GM19043 (cell line): Measurements from ENCODE around the gene EFNA5.
A peak's percentile ranks its signal among the peaks of the same experiment; 100 is the strongest.

Source experiments
- ATAC-seq: cut with Tn5 transposase; IDR thresholded peaks from one replicate; pipeline ENCODE4 v1.9.1; 2021; ENCODE audit warnings: low read depth; ENCODE audit not compliant: unreplicated experiment

EFNA5 gene

GRCh38 chr5:107408564-107408963, 262.2 kb downstream of the EFNA5 start:
- ATAC-seq: peak; percentile 54

DNA sequence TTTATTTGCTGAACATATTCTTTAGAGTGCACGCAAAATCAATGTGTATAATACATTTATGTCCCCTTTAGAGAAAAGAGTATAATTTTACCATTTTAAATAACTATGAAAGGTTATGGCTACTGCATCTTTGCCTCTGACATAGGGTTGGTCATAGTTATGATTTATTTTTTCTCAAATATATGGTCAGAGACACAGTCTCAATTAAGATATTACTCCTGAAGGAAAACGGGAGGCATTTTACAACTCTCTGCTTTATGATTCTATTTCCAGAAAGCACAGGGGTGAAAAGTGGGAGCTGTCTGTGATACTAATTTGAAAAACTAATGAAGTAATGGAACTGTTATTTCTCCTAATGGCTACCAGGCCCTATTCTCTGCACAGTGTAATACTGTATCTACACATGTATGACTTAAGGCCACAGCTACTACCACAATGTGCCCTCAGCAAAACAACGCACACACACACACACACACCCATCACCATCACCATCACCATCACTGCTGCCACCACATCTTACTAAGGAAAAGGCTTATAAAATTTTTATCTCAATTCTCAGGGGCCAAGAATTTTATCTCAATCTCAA, 262.9 kb downstream of the EFNA5 start:
- no peak for ATAC-seq

- ATAC-seq: no peak
These were observed 266.0 kb downstream of the EFNA5 start for GRCh38 chr5:107404595-107405374.

DNA sequence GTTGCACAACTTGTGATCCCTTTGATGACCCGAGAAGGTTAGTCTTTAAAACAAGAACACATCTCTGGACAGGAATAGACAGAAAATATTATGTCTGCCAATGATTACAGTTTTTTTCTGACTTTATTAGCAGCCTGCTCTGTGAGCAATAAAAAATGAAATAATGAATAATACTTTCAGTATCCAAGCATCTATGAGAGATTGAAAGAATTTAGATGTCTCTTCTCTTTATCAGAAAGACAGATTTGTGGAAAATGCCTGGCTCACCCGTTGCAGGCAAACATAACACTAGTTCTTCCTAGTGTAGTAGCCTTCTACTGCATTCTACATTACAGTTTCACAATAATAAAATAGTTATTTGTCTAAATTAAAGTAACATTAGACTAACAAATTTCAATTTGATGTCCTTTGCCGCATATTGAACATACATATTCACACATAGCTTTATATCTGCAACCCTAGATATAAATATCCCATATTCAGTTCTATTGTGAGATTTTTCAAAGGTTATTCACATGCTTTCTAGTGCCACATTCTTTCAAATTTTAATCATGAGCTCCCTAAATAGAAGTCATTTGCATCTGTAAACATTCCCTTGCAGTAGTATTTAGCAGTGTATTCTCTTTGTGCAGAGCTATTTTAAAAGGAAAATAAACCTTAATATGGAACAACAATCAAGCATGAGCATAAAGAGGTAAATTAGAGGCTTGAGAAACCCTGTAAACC, 267.3 kb downstream of the EFNA5 start:
- ATAC-seq: no peak

DNA sequence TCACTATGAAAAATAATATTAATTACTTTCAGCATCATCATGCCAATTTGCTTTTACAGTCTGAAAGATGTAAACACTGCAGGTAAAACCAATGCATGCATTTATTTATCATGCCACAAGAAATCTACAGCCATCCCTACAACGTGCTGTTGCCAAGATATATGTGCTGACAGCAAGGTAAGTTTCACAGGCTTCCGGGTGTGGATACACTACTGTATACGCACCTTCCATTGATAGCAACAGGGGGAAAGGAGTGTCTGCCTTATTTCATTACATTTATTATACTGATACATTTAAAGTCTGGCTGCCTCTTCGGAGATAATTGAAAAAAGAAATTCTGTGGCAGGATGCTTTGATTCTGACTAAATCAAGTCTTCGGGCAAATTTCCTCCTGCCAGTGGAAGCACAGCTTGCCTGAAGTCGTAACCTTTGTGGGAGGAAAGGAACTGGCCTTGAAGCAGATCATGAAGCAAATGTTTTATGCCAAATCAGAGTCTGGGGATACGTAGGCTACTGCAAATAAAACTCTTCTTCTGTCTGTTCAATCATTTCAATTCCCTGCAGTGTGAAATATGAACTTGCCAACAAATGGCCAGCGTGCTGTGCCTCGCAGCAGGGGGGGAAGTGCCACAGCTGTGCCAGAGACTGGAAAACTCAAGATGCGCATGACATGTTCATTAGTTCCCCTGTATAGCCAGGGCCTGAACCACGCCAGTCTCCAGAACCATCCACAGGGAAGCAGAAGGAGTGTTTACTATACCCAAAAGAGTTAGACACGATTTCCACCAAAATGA, 268.1 kb downstream of the EFNA5 start:
- ATAC-seq: no peak

- ATAC-seq: no peak
These were observed 269.1 kb downstream of the EFNA5 start for GRCh38 chr5:107401470-107402122.

DNA sequence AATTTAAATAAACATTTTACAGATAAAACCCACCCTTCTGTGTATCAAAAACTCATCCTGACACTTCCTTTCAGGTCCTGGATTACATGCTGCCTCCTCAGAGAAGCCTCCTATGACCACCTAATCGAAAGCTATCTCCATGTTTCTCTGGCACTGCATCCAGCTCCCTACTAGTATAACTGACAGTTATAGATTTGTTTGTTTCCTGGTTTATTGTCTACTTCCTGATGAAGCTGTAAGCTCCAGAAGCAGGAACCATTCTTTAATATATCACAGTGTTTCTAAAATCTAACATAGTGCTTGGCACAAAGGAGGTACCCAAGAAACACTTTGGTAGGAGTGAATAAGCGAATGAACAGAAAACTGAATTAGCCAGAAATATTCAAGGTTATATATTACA, 270.4 kb downstream of the EFNA5 start:
- no peak for ATAC-seq

- no peak for ATAC-seq
These were observed 272.0 kb downstream of the EFNA5 start for GRCh38 chr5:107398703-107399102.

GRCh38 chr5:107396351-107396690, 274.4 kb downstream of the EFNA5 start:
- ATAC-seq: peak; percentile 41

- peak; percentile 83 for ATAC-seq
These were observed 274.9 kb downstream of the EFNA5 start for GRCh38 chr5:107395632-107396350.

- no peak for ATAC-seq
These were observed 276.9 kb downstream of the EFNA5 start for GRCh38 chr5:107393851-107394250.

DNA sequence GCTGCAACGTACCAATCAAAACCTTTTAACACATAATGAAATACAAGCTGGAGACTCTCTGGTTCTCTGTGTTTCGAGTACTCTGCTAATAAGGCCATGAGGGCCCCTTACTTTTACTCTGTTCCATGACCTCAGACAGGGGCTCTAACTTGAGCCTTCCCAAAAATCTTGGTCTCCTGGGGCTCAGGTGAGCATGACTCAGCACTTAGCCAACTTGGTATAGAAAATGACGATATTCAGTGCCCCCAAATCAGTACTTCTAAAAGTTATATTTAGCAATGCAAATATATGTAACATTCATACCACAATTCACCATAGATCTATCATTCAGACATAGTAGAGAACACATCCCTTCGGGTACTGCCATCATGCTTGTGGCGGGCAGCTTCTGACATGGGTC, 278.9 kb downstream of the EFNA5 start:
- no peak for ATAC-seq

- ATAC-seq: no peak
These were observed 281.0 kb downstream of the EFNA5 start for GRCh38 chr5:107389775-107390148.

DNA sequence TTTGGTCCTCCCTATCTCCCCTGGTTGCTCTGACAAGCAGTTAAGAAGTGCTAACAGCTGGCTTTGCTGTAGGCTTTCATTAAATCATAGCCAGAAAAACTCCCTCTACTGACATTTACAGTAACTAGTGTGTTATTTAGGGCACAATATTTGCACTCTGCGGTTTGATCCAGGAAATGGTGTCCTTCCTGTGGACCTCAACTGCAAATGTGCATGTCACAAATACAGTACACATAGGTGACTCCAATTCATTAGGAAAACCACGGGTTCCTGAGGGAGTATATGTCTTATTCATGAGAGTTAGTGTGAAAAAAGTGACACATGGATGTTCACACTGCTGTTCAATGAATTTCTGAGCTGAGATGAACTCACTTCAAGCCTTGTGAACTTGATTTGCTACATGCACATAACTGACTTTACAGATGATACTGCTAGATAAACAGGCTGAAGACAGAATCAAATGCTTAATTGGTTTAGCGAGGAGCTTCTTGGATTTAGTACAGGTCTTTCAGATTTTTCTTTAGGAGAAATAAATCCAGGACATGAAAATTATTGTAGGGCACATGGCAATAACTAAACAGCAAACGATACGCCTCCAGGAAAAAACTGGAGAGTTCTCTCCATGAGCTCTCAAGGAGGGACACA, 281.5 kb downstream of the EFNA5 start:
- peak; percentile 89 for ATAC-seq

GRCh38 chr5:107388141-107388861, 282.4 kb downstream of the EFNA5 start:
- no peak for ATAC-seq

- no peak for ATAC-seq
These were observed 283.1 kb downstream of the EFNA5 start for GRCh38 chr5:107387526-107388140.

- ATAC-seq: no peak
These were observed 285.0 kb downstream of the EFNA5 start for GRCh38 chr5:107385708-107386107.

DNA sequence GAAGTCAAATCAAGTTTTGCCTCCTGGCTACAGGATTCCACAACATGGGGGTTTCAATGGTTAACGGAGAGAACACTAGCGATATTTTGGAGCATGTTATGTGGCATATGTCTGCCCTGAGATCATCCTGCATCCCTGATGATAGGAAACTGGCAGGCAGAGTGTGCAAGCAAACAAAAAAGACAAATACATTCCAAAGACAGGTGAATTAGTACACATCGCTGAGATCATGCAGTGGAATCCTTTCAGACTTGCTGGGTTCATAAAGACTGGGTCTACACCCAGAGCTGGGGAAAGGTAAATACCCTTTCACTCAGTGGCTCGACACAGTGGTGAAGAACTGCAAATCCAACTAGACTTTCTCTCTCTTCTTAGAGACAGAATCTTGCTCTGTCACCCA, 286.5 kb downstream of the EFNA5 start:
- no peak for ATAC-seq
